NCI-H187 treated with DMSO at 0.1 percent for 48 hours (cell line): ENCODE data around the gene ANKRD11.
"Not testable (repeated sequence)": the region's sequence is repeated elsewhere in the genome, so short reads cannot be mapped to it uniquely, and the experiment has no call there.

Source experiments
- DNase-seq: peaks from one replicate; lab custom pipeline; 2025; lab: John Stamatoyannopoulos, UW

Gene ANKRD11

DNA sequence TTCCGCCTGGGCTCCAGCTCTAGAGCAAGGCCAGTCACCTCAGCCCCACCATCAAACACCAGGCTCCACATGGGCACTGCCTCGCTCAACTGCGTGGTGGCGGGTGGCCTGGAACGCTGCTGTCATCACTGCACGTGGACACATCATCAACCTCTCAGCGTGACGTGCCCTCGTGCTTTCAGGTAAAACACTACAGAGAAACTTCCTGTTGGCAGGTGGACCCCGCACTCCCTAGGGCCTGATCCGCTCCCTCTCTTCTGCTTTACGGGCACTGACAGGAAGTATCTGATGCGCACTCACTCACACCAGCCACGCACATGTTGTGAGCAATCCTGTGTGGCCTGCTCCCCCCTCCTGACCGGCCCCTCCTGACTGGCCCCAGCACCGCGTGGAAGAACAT is 87.4 kb downstream of the ANKRD11 start:
- no peak for DNase-seq

DNA sequence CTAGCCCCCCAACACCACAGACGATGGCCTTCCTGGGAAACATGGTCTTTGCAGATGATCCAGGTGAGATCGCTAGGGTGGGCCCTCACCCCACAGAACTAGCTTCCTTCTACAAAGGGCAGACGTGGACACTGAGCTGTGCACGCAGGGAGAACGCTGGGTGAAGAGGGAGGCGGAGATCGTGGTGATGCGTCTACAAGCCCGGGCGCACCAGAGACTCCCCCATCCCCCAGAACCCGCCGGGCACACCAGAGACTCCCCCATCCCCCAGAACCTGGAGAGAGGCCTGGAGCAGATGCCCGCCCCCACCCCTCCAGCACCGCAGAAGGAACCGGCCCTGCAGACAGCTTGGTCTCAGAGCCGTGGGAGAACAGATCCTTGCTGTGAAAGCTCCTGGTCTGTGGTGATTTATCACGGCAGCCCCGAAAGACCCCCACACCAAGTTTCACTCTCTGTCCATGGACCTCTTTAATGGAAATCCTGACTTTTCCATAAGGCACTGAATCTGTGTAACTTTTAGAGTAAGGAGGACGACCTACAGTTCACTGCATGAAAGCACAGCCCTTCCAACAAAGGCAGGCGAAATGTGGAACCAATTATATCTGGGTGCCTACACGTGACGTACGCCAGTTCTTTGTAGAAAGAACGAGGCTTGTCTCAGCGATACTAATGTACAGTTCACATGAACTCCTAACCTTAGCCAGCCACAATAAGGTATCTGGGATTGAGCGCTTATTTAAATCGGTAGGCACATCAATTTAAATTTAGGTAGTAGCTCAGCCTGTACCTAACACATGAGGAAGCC is 88.5 kb downstream of the ANKRD11 start:
- no peak for DNase-seq

DNA sequence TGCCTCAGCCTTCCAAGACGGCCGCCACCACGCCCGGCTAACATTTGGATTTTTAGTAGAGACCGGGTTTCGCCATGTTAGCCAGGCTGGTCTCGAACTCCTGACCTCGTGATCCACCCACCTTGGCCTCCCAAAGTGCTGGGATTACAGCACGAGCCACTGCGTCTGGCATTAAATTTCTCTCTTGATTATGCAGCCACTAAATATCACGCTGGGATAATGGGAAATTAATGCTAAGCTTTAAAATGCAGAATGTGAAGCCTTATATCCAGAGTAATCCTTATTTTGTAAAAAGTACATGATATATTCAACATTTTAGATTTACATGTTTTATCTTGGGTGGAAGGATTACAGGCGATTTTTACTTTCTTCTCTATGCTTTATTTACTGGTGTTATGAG is 89.2 kb downstream of the ANKRD11 start:
- no peak for DNase-seq

DNA sequence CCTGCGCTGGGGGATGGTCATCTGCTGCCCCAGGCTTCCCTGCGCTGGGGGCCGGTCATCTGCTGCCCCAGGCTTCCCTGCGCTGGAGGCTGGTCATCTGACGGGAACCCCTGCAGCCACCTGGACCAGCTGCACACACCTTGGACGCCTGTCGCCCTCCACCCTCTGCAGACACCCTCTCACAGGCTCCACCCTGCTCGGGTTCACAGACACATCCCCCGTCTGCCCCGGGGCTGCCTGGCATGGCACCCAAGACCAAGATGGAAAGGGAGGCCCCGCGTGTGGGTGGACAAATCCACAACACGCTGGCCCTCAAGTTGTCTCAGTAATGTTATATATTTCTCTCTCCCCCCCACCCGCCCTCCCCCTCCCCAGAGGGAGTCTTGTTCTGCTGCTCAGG is 89.6 kb downstream of the ANKRD11 start:
- DNase-seq = no peak

DNA sequence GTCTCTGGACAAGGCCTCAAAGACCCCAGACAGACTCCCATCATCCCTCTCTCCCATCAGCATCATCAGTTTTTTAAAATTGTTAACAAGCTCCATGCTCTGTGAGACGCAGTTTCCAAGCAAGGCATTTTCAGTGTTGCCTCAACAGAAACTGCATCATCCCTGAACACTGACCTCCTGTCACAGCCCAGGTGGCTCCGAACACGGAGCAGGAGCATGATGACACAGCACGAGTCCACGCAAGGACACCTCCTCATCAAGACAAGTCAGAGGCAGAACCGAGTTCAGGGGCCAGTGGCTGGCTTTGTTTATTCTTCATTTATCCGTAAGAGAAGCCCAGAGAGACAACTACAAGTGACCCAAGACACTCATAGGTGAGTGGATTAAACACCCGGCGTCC is 91.4 kb downstream of the ANKRD11 start:
- DNase-seq = no peak

DNA sequence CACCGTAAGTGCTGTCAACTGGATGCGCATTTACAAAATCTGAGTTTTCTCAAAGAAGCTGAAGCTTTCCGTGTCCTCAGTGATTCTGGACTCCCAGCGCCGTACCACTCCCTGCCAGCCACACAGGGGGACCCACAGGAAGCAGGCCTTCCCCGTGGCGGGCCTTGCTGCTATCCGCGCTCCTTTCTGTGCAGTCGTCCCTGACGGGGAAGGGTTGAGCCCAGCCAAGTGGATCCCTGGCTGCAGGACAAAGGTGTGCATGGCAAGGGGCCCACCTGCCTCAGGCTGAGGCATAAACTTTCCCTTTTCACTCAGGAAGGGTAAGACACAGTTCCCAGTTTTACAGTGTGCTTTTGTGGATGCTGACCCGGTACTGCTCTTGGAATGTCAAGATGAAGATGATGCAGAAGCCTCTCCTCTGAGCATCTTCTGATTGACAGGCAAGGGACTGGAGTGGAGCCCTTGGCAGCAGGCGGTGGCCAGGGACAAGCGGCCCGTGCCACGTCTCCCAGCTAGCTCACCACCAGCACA is 93.0 kb downstream of the ANKRD11 start:
- no peak for DNase-seq

DNA sequence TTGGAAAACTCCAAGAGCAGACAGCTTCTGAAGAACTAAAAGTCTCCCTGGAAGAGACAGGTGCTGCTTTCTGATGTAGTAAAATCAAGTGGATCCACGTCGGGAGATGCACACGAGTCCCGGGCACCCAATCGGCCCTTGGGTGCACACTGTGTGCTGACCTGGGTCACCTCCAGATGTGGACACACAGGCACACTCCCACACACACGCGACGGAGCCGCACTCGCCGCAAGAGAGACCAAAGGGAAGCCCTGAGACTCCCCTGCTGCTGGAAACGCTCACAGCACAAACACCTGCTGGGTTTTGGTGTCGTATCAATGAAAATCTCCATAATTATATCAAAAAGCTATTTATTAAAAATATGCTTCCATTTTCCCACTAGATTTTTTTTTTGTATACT is 94.2 kb downstream of the ANKRD11 start:
- DNase-seq = no peak

DNA sequence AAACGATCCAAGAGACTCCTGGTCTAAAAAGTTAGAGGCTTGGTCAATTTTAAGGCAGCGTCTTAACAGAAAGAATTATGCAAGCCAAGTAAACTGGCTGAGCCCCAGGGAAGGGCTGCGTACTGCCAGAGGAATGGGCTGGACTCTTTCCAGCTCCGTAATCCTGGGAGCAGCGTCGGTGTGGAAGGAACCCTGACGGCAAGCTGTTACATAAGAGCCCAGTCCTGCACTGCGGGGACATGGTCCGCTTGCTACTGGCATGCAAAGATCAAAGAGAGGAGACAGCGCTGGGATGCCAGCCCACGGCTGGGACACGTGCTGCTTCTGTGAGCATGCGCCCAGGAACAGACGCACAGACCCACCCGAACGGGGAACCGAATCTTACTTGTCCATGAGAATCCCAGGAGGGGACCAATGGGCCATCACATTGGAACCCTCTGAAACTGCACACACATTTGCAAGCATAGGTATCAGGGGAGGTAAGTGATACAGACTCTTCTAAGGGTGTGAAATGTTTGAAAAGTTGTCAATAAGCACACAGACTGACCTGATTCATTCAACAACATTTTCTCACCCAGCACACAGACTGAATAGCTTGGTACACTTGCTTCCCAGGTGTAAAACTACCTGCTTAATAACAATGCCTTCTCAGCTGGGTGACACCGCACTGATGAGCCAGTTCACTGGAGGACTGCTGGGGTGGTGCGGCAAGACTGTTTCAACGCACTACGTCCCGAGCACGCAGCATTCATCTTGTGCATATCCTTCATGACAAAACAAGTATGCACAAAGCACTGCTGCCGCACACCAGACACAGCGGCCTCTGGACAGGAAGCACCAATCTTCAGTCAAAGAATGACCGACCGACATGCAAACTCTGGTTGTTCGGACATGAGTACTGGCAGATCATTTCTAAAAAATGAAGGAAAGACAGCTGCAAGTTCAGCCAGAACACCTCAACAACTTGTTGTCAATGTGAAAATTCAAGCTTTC is 94.9 kb downstream of the ANKRD11 start:
- no peak for DNase-seq

DNA sequence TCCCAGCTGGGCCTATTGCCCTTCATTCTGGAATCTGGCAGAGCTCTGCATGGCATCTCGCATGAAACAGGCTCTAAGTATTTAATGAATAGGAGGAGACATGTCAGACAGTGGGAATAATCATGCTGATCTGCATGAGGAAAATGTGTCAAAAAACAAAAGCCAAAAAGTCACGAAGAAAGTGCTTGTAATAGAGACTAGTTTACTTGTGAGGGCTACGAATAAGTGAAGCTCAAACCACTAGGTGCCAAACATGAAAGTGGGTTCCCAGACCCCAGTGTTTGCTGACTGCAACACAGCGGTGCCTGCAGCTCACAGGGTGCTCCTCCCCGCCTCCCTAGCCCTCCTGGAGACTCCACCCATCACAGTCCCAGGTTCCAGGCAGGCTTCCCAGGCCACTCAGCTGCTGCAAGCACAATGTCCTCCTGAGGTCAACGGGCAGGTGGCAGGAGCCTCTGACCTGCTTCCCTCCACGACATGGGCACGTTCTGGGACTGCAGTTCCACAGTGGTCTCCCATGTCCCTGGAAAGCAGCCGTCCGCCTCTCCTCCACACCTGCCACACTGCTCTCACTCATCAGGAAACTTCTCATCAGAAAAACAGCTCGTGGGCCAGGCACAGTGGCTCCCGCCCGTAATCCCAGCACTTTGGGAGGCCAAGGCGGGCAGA is 96.5 kb downstream of the ANKRD11 start:
- no peak for DNase-seq

DNA sequence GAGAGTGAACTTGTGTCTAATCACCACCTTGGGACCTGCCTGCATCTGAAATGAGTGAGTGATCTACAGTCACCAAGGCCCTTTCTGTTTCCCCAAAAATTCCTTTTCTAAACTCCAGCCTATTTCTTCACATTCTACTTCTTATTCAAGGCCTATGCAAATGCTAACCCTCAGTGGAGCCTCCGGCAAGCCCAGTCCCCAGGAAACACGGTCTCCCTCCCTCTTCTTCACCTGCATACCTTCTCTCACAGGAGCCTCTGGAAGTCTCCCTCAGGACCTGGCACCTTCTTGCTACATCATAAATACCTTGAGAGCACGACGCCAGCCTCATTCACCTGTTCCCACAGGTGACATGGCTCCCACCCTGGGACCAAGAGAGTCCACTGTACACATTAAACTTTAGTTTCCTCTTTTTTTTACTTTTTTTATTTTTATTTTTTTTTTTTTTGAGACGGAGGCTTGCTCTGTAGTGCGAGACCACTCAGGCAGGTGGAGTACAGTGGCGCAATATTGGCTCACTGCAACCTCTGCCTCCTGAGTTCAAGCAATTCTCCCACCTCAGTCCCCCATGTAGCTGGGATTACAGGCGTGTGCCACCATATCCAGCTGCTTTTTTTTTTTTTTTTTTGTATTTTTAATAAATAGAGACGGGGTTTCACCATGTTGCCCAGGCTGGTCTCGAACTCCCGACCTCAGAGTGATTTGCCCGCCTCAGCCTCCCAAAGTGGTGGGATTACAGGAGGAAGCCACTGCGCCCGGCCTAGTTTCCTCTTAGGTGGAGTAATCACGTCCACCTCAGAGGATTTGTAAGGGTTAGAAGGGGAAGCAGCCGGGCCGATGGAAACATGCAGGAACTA is 97.3 kb downstream of the ANKRD11 start:
- no peak for DNase-seq

DNA sequence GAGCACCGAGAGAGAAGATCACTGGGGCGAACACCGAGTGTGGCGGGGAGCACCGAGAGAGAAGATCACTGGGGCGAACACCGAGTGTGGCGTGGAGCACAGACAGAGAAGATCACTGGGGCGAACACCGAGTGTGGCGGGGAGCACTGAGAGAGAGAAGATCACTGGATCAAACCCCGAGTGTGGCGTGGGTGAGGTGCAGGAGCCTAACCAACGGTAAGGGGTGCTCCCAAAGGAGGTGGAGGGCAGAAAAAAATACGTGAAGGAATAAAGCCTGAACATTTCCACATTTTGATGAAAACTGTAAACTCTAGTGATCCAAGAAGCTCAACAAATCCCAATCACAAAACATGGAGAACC is 100.2 kb downstream of the ANKRD11 start:
- not testable (repeated sequence) for DNase-seq

DNA sequence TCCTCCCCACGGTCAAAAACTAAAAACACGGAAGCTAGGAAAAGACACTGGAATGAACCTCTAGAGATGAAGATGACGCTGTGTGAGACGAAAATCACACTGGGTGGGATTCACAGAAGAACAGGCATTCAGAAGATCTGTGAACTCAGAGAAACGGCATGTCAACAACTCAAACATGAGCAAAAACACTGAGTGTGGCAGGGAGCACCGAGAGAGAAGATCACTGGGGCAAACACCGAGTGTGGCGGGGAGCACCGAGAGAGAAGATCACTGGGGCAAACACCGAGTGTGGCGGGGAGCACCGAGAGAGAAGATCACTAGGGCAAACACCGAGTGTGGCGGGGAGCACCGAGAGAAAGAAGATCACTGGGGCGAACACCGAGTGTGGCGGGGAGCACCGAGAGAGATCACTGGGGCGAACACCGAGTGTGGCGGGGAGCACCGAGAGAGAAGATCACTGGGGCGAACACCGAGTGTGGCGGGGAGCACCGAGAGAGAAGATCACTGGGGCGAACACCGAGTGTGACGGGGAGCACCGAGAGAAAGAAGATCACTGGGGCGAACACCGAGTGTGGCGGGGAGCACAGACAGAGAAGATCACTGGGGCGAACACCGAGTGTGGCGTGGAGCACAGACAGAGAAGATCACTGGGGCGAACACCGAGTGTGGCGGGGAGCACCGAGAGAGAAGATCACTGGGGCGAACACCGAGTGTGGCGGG is 100.7 kb downstream of the ANKRD11 start:
- DNase-seq = not testable (repeated sequence)

DNA sequence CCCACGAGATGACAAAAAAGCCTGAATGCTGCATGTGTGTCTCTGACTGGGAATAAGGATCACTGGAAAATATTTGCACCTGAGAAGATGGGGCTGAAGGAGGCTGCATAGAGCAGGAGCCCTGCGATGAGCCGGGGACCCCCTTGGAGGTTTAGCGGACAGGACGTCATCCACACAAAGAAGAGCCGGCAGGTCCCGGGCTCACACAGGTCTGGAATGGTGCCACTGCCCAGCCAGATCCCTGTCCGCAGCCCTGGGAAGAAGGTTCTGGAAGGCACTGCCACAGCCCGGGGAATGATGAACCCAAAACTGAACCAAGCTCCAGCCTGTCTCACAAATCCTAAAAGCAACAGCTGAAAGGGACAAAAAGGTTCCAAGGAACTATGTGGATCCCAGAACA is 101.8 kb downstream of the ANKRD11 start:
- no peak for DNase-seq

DNA sequence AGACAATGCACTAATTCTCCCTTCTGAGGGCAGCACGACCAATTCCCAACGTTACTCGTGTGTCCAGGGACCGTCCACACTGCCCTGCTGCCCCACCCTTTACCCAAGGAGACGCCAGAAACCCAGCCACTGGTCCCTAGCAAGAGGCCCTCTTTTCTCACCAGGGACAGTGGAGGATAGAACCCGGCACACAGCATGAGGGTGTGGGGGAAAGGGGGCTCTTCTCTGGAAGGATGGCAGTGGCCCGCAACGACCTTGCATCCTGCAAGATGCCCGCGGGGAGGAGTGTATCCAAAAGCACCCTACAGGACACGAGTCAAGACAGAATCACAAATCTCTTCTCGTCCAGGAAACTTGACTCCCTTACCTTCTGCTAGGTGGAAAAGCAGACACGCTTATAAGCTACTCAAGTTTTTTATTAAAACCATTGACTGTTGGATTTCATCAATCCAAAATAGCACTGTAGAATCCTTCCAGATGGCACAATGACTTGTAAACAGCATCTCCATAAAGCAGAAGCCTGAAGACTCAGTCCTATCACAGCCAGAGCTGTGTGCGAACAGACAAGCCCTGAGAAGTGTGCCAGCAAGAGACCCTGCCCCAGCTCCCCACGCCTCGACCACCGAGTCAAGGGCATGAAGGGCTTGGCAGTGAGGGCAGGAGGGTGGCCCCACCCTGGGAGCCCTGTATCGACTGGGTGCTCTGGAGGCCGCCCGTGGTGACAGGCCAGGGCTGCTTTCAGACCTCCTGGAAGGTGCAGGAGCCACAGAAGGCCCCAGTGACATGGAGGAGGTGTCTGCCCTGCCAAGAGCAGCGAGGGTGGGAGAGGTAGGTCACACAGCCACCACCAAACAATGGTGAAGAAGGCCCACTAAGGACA is 103.8 kb downstream of the ANKRD11 start:
- DNase-seq = no peak

DNA sequence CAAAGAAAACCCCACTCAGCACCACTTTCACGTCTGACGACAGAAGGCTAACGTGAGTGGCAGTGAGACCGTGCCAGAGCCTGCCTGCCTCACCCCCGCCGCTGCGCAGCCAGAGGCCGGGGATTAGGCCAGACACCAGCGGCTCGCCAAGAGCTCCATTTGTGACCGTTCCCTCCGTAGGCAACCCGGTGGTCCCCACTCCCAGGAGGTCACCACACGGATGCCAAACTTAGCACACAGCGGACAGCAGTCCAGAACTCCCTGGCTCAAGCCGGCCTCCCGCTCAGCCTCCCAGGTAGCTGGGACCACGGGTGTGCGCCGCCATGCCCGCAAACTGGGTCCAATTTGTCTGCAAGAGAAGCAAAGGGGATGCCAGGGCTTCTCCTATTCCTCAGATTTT is 104.6 kb downstream of the ANKRD11 start:
- no peak for DNase-seq

DNA sequence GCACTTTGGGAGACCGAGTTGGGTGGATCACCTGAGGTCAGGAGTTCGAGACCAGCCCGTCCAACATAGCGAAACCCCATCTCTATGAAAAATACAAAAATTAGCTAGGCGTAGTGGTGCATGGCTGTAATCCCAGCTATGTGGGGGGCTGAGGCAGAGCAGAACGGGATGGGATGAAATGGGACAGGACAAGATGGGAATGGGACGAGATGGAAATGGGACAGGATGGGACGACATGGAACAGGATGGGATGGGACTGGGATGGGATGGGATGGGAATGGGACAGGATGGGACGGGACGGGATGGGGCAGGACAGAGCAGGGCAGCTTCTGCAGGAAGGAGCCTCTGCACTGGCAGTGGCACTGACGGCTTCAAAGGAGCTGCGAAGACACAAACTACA is 106.1 kb downstream of the ANKRD11 start:
- no peak for DNase-seq

DNA sequence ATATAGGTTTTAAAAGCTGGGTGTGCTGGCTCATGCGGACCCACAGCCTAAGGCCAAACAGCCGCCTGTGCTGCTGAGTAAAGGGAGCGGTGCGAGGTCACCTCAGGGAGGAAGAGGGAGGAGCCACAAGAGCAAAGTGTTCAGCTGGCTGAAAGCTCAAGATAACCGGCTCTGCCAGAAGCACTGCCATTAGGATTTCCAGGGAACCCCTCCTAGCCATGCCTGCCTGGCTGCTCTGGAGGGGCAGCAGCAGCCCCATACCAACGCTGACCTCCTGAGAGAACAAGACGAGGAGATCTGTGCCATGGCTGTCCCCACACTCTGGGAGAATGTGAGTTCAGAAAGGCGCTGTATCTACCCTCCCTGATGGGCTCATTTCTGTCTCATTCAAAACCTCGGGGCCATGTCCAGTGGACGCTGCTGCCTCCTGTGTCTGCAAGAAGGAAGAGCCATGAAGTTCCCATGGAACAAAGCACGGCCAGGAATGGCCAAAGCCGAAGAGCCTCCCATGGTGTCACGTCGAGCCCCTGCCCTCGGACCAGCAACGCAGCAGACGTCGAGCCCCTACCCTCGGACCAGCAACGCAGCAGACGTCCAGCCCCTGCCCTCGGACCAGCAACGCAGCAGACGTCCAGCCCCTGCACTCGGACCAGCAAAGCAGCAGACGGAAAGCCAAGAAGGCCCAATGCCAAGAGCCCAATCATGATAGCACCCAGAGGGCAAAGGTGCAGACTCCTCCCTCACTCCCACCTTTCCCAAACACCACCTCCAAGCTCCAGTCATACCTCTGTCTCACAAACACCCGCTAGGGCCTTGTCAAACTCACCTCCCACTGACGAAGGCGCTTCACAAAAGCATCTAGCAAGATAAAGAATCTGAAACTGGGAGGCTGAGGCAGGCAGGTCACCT is 107.0 kb downstream of the ANKRD11 start:
- DNase-seq = no peak

DNA sequence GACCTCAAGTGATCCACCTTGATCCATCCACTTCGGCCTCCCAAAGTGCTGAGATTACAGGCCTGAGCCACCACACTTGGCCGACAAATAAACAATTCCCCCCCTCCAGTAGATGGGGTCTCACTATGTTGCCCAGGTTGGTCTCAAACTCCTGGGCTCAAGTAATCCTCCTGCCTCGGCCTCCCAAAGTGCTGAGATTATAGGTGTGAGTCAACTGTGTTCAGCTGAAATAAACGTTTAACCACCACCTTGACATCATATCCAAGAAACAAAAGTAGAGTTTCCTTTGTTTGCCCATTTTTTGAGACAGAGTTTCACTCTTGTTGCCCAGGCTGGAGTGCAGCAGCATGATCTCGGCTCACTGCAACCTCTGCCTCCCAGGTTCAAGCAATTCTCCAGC is 107.8 kb downstream of the ANKRD11 start:
- not testable (repeated sequence) for DNase-seq

DNA sequence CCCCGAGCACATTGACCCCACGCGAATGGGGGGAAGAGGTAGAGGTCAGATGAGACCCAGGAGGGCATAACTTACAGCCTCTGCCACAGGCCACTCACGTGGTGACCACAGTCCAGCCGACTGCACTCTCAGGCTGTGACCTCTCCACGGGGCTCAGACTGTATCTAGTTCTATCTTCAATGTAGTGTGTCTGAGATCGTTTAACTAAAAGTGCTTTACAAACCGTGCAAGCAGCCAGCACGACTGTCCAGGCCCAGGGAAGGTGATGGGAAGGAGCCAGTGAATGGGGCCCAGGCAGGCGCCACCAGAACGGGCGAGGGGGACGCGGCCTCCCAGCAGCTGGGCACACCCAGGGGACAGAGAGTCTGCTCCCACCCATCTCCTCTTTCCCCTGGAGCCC is 108.6 kb downstream of the ANKRD11 start:
- no peak for DNase-seq
